NCI-H187 (cell line): Measurements from ENCODE around the gene ANKH.
"Not testable (repeated sequence)": the region's sequence is repeated elsewhere in the genome, so short reads cannot be mapped to it uniquely, and the experiment has no call there.

Experiments
- DNase-seq, 2 experiments: peaks; one replicate each; lab custom pipeline; 2025; lab: John Stamatoyannopoulos, UW

Gene ANKH

GRCh38 chr5:14854799-14855198, 16.8 kb downstream of the ANKH start:
- no peak for DNase-seq

GRCh38 chr5:14853685-14854084, 17.9 kb downstream of the ANKH start:
- DNase-seq = no peak

- no peak for DNase-seq
These were observed 18.8 kb downstream of the ANKH start for GRCh38 chr5:14852779-14853178.

- DNase-seq = no peak
These were observed 19.5 kb downstream of the ANKH start for GRCh38 chr5:14851999-14852526.

GRCh38 chr5:14851597-14851996, 20.0 kb downstream of the ANKH start:
- DNase-seq = no peak

GRCh38 chr5:14851050-14851419, 20.5 kb downstream of the ANKH start:
- DNase-seq = no peak

- DNase-seq = no peak
These were observed 21.0 kb downstream of the ANKH start for GRCh38 chr5:14850419-14851049.

- DNase-seq = no peak
These were observed 21.9 kb downstream of the ANKH start for GRCh38 chr5:14849516-14850294.

- not testable (repeated sequence) for DNase-seq
These were observed 22.6 kb downstream of the ANKH start for GRCh38 chr5:14848942-14849341.

GRCh38 chr5:14848385-14848784, 23.2 kb downstream of the ANKH start:
- no peak for DNase-seq

- no peak for DNase-seq
These were observed 24.1 kb downstream of the ANKH start for GRCh38 chr5:14847471-14847870.

GRCh38 chr5:14842117-14842516, 29.5 kb downstream of the ANKH start:
- no peak for DNase-seq

GRCh38 chr5:14840624-14841023, 31.0 kb downstream of the ANKH start:
- no peak for DNase-seq

GRCh38 chr5:14838396-14839319, 32.9 kb downstream of the ANKH start:
- DNase-seq = no peak

GRCh38 chr5:14837423-14838122, 34.0 kb downstream of the ANKH start:
- not testable (repeated sequence) for DNase-seq

- no peak for DNase-seq
These were observed 36.7 kb downstream of the ANKH start for GRCh38 chr5:14834584-14835550.

GRCh38 chr5:14834062-14834461, 37.5 kb downstream of the ANKH start:
- no peak for DNase-seq

GRCh38 chr5:14831006-14831338, 40.6 kb downstream of the ANKH start:
- DNase-seq = no peak

GRCh38 chr5:14830210-14831005, 41.2 kb downstream of the ANKH start:
- no peak for DNase-seq

- no peak for DNase-seq
These were observed 42.2 kb downstream of the ANKH start for GRCh38 chr5:14829396-14829795.
